ENCODE results near the gene AXIN1. TPM values are rescaled to one million over a fixed set of nuclear protein-coding genes. Genes with fewer than 3 reads are reported as not detected.

AXIN1 gene
- total RNA-seq, 1 donor from 2014 or later: 19.6 TPM

DNA sequence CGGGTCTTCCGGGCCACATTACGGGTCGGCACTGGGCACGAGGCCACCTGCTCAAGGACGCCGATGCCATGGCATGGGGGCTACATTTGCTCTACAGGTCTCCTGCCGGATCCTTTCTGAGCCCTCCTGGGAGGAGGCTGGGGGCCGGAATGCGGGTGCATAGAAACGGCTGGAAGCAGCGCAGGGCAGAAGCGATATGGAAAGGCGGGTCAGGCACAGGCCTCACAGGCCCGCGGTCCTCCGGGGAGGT lies 28.4 kb downstream of the AXIN1 start:
- no peak overlapping the region for H3K27ac Mint-ChIP-seq
- H3K4me3 ChIP-seq: no peak overlapping the region
- no peaks in the 10 kb centered on the region for H3K9me3 Mint-ChIP-seq
- H3K36me3 Mint-ChIP-seq: peaks cover under 1% of the 10 kb centered on the region
- DNase-seq (ENCODE audit: low spot score): no peak
- peaks cover 8% of the 10 kb centered on the region for H3K4me1 Mint-ChIP-seq
- no peak overlapping the region for H3K9ac ChIP-seq
- no peaks in the 10 kb centered on the region for H3K36me3 ChIP-seq
- H3K4me2 ChIP-seq: no peak overlapping the region
- peaks cover 77% of the 10 kb centered on the region for H3K79me2 ChIP-seq (ENCODE audit: low read depth)
- H3K27me3 Mint-ChIP-seq (ENCODE audit: insufficient read depth, low read depth): no peaks in the 10 kb centered on the region
- no peaks in the 10 kb centered on the region for H3K27me3 ChIP-seq
- no peak overlapping the region for H3K27ac ChIP-seq
- H2AFZ ChIP-seq (replicated peaks): no peak overlapping the region
- peaks cover 83% of the 10 kb centered on the region for H4K20me1 ChIP-seq (ENCODE audit: low read depth)
- no peaks in the 10 kb centered on the region for H3F3A ChIP-seq (ENCODE audit: low read depth)
- no peaks in the 10 kb centered on the region for H3K9me3 ChIP-seq (ENCODE audit: low read depth)
- TF ChIP-seq, protein P1, sequence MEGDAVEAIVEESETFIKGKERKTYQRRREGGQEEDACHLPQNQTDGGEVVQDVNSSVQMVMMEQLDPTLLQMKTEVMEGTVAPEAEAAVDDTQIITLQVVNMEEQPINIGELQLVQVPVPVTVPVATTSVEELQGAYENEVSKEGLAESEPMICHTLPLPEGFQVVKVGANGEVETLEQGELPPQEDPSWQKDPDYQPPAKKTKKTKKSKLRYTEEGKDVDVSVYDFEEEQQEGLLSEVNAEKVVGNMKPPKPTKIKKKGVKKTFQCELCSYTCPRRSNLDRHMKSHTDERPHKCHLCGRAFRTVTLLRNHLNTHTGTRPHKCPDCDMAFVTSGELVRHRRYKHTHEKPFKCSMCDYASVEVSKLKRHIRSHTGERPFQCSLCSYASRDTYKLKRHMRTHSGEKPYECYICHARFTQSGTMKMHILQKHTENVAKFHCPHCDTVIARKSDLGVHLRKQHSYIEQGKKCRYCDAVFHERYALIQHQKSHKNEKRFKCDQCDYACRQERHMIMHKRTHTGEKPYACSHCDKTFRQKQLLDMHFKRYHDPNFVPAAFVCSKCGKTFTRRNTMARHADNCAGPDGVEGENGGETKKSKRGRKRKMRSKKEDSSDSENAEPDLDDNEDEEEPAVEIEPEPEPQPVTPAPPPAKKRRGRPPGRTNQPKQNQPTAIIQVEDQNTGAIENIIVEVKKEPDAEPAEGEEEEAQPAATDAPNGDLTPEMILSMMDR (IDR thresholded peaks at IDR 0.05): no peak
- TF ChIP-seq EZH2 (IDR thresholded peaks at IDR 0.05) (no peak), EZH2phosphoT487 (IDR thresholded peaks at IDR 0.05) (no peak)
- H3K4me3 Mint-ChIP-seq: no peak overlapping the region
- peaks cover 7% of the 10 kb centered on the region for H3K4me1 ChIP-seq

GRCh38 chr16:322476-323143 lies 29.9 kb downstream of the AXIN1 start:
- H3K4me2 ChIP-seq: no peak overlapping the region
- H3K27ac ChIP-seq: no peak overlapping the region
- no peaks in the 10 kb centered on the region for H3K36me3 ChIP-seq
- H3F3A ChIP-seq (ENCODE audit: low read depth): peaks cover 7% of the 10 kb centered on the region
- H3K4me3 ChIP-seq: no peak overlapping the region
- DNase-seq (ENCODE audit: low spot score): no peak
- Mint-ChIP-seq H3K4me1 (peaks cover 11% of the 10 kb centered on the region), H3K36me3 (peaks cover 4% of the 10 kb centered on the region), H3K9me3 (no peaks in the 10 kb centered on the region), H3K4me3 (no peak overlapping the region), H3K27me3 (ENCODE audit: insufficient read depth, low read depth) (no peaks in the 10 kb centered on the region), H3K27ac (no peak overlapping the region)
- peaks cover 87% of the 10 kb centered on the region for H4K20me1 ChIP-seq (ENCODE audit: low read depth)
- TF ChIP-seq EZH2 (IDR thresholded peaks at IDR 0.05) (no peak), EZH2phosphoT487 (IDR thresholded peaks at IDR 0.05) (no peak)
- TF ChIP-seq, protein P1 (IDR thresholded peaks at IDR 0.05): no peak
- H3K4me1 ChIP-seq: peaks cover 10% of the 10 kb centered on the region
- no peak overlapping the region for H3K9ac ChIP-seq
- H3K9me3 ChIP-seq (ENCODE audit: low read depth): no peaks in the 10 kb centered on the region
- H3K27me3 ChIP-seq: no peaks in the 10 kb centered on the region
- H2AFZ ChIP-seq (replicated peaks): no peak overlapping the region
- H3K79me2 ChIP-seq (ENCODE audit: low read depth): peaks cover 78% of the 10 kb centered on the region

DNA sequence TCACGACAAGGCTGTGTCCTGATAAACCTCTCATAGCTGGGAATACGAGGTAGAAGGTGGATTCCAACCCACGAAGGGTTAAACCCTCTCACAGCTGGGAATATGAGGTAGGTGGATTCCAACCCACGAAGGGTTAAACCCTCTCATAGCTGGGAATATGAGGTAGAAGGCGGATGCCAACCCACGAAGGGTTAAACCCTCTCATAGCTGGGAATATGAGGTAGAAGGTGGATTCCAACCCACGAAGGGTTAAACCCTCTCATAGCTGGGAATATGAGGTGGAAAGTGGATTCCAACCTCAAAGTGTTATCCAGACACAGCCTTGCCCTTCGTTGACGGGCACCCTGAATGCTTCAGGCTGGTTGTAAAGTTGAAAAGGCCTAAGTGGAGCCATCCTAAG lies 31.0 kb downstream of the AXIN1 start:
- H3K36me3 Mint-ChIP-seq: peaks cover 4% of the 10 kb centered on the region
- Histone ChIP-seq H3K27ac (no peak overlapping the region), H3K9ac (no peak overlapping the region), H3K4me3 (no peak overlapping the region), H3K9me3 (ENCODE audit: low read depth) (no peaks in the 10 kb centered on the region), H3K36me3 (no peaks in the 10 kb centered on the region), H2AFZ (replicated peaks) (no peak overlapping the region), H3K4me2 (no peak overlapping the region), H3K27me3 (no peaks in the 10 kb centered on the region), H4K20me1 (ENCODE audit: low read depth) (peaks cover 89% of the 10 kb centered on the region), H3F3A (ENCODE audit: low read depth) (peaks cover 7% of the 10 kb centered on the region), H3K79me2 (ENCODE audit: low read depth) (peaks cover 77% of the 10 kb centered on the region), H3K4me1 (peaks cover 10% of the 10 kb centered on the region)
- peaks cover 6% of the 10 kb centered on the region for H3K4me1 Mint-ChIP-seq
- H3K4me3 Mint-ChIP-seq: no peak overlapping the region
- no peaks in the 10 kb centered on the region for H3K27me3 Mint-ChIP-seq (ENCODE audit: insufficient read depth, low read depth)
- no peak for DNase-seq (ENCODE audit: low spot score)
- no peaks in the 10 kb centered on the region for H3K9me3 Mint-ChIP-seq
- no peak overlapping the region for H3K27ac Mint-ChIP-seq
- TF ChIP-seq, protein P1 (IDR thresholded peaks at IDR 0.05): no peak
- TF ChIP-seq EZH2 (IDR thresholded peaks at IDR 0.05) (no peak), EZH2phosphoT487 (IDR thresholded peaks at IDR 0.05) (no peak)

Data from neural progenitor cell (in vitro differentiated cells).